Neural progenitor cell (in vitro differentiated cells): Measurements from ENCODE around the gene SLC2A4.

Source experiments
- EZH2 ChIP-seq: fragments of 200-600 bp; sonication (generic); IDR thresholded peaks from 2 replicates; pipeline ENCODE4 v1.6.1; 2017; ENCODE audit warnings: antibody characterized with exemption, mild to moderate bottlenecking, moderate library complexity
- EZH2phosphoT487 ChIP-seq: fragments of 200-600 bp; sonication (generic); IDR thresholded peaks from 2 replicates; pipeline ENCODE4 v1.6.1; 2017; ENCODE audit warnings: antibody characterized with exemption
- TF ChIP-seq, protein P1 (sequence below): fragments of 200-600 bp; sonication (generic); IDR thresholded peaks from 2 replicates; pipeline ENCODE4 v1.5.1; 2017; ENCODE audit warnings: antibody characterized with exemption, mild to moderate bottlenecking

DNA sequence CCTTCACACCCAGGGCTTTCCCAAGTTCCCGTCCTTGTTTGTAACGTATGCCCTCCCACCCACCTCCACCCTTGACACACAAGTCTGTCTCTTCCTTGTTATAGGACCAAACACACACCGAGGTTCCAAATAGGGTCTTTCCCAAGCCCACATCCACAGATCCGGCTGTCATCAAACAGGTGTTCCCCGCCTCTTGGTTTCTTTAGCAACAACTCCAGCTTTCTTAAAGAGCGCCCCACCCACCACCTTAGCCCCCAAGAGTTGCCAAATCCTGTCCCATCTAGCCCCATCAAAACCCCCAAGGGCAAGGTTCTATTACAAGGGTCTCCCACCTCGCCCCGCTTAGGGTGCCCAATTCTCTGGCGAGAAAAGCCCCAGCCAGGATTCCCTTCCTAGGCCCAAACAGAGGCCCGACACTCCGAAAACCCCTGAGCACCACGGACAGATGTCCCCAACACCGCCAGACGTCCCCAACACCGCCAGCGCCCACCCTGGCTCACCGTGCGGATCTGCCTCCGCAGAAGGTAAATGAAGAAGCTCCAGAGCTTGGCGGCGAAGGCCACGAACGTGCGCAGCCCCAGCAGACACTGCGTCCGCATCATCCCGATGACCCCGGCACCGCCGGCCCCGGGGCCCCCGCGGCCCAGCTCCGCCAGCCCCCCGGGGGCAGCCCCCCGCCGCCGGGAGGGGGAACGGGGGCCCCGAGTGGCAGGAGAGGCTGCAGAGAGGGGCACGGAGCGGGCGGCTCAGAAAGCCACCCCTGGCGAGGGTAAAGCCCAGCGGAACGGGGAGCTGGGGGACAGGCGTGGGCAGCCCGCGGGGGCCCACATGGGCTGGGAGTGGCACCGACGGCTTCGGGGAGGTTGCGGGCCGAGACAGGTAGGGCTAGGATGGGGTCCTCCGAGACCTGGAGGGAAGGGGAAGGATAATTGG, 30.6 kb upstream of the SLC2A4 start:
- TF ChIP-seq, protein P1, sequence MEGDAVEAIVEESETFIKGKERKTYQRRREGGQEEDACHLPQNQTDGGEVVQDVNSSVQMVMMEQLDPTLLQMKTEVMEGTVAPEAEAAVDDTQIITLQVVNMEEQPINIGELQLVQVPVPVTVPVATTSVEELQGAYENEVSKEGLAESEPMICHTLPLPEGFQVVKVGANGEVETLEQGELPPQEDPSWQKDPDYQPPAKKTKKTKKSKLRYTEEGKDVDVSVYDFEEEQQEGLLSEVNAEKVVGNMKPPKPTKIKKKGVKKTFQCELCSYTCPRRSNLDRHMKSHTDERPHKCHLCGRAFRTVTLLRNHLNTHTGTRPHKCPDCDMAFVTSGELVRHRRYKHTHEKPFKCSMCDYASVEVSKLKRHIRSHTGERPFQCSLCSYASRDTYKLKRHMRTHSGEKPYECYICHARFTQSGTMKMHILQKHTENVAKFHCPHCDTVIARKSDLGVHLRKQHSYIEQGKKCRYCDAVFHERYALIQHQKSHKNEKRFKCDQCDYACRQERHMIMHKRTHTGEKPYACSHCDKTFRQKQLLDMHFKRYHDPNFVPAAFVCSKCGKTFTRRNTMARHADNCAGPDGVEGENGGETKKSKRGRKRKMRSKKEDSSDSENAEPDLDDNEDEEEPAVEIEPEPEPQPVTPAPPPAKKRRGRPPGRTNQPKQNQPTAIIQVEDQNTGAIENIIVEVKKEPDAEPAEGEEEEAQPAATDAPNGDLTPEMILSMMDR, result no peak
- no peak for TF ChIP-seq EZH2
- TF ChIP-seq EZH2phosphoT487, result no peak
